CD14-positive monocyte (primary cell): Measurements from ENCODE around the gene SH2D1B. TPM values are rescaled to one million over a fixed set of nuclear protein-coding genes. Genes with fewer than 3 reads are reported as not detected.

Experiments
- DNase-seq, 3 donors: peaks; one replicate each; pipeline ENCODE4 v3.0.0-alpha.2; 2011 to 2022
- H2AFZ ChIP-seq: 2 replicates; pipeline ENCODE4 v1.6.0; 2012; ENCODE audit warnings: mild to moderate bottlenecking, low read depth, low read length, inconsistent platforms; ENCODE audit not compliant: insufficient read depth, poor library complexity, severe bottlenecking
- H3K27ac ChIP-seq, 2 donors: 1 replicate in 1 of 2; 2 replicates in 1 of 2; pipeline ENCODE4 v1.5.1; 2012 to 2013; ENCODE audit warnings: low read length in 2 of 2, control low read depth in 1 of 2, inconsistent platforms in 1 of 2, low read depth in 1 of 2, mild to moderate bottlenecking in 1 of 2
- H3K27me3 ChIP-seq, 2 donors: one replicate each; pipeline versions ENCODE4 v1.6.0 to v1.6.1; 2011 to 2013; ENCODE audit warnings: low read length in 2 of 2; ENCODE audit not compliant: control insufficient read depth in 2 of 2, insufficient read depth in 2 of 2
- H3K36me3 ChIP-seq, 2 donors: replicated peaks in 1 of 2; 1 replicate in 1 of 2; 2 replicates in 1 of 2; pipeline versions ENCODE4 v1.5.1 to v1.6.1; 2012 to 2013; ENCODE audit warnings: low read length in 2 of 2, control low read depth in 1 of 2, inconsistent platforms in 1 of 2, mild to moderate bottlenecking in 1 of 2; ENCODE audit not compliant: insufficient read depth in 2 of 2, control insufficient read depth in 1 of 2
- H3K4me1 ChIP-seq, 2 donors: 1 replicate in 1 of 2; 2 replicates in 1 of 2; pipeline versions ENCODE4 v1.5.1 to v1.6.1; 2012 to 2013; ENCODE audit warnings: low read length in 2 of 2, control low read depth in 1 of 2, inconsistent platforms in 1 of 2, mild to moderate bottlenecking in 1 of 2, moderate library complexity in 1 of 2; ENCODE audit not compliant: insufficient read depth in 2 of 2, control insufficient read depth in 1 of 2
- H3K4me2 ChIP-seq: replicated peaks from 2 replicates; pipeline ENCODE3; 2012; ENCODE audit warnings: low read length, moderate library complexity, mild to moderate bottlenecking; ENCODE audit not compliant: poor library complexity, severe bottlenecking; ENCODE audit errors: extremely low read depth
- H3K4me3 ChIP-seq, 3 experiments: fragments of 200-600 bp in 1 of 3; sonication (generic) in 1 of 3; replicated peaks in 1 of 3; 1 replicate in 2 of 3; 2 replicates in 1 of 3; pipeline ENCODE4 v1.5.1; 2011 to 2013; ENCODE audit warnings: low read length in 3 of 3, mild to moderate bottlenecking in 3 of 3, control low read depth in 2 of 3, low read depth in 2 of 3, inconsistent platforms in 1 of 3, moderate library complexity in 1 of 3
- H3K79me2 ChIP-seq: 2 replicates; pipeline ENCODE4 v1.6.0; 2012; ENCODE audit warnings: mild to moderate bottlenecking, control low read depth, inconsistent platforms, low read length, moderate library complexity; ENCODE audit not compliant: insufficient read depth
- H3K9ac ChIP-seq: 2 replicates; pipeline ENCODE4 v1.6.0; 2017; ENCODE audit warnings: low read length, mild to moderate bottlenecking; ENCODE audit not compliant: insufficient read depth, poor library complexity, severe bottlenecking
- H3K9me3 ChIP-seq, 2 donors: replicated peaks in 1 of 2; 1 replicate in 1 of 2; 2 replicates in 1 of 2; pipeline versions ENCODE4 v1.5.1 to v1.6.1; 2012 to 2013; ENCODE audit warnings: low read length in 2 of 2, control low read depth in 1 of 2; ENCODE audit not compliant: control insufficient read depth in 1 of 2, insufficient read depth in 1 of 2
- H4K20me1 ChIP-seq: 2 replicates; pipeline ENCODE4 v1.6.0; 2012; ENCODE audit warnings: mild to moderate bottlenecking, low read length, control low read depth, moderate library complexity; ENCODE audit not compliant: insufficient read depth
- H3K27ac Mint-ChIP-seq, 7 donors: one replicate each; pipeline ENCODE4 v1.8.0; 2020; ENCODE audit warnings: mild to moderate bottlenecking in 7 of 7, mixed read lengths in 7 of 7, moderate library complexity in 6 of 7, inconsistent platforms in 2 of 7
- H3K27me3 Mint-ChIP-seq, 3 donors: one replicate each; pipeline ENCODE4 v1.8.0; 2021 to 2022; ENCODE audit warnings: low read depth in 3 of 3, mild to moderate bottlenecking in 3 of 3, mixed read lengths in 3 of 3, moderate library complexity in 3 of 3, inconsistent platforms in 1 of 3
- H3K36me3 Mint-ChIP-seq, 2 donors: one replicate each; pipeline ENCODE4 v1.8.0; 2020; ENCODE audit warnings: mixed read lengths in 2 of 2, inconsistent platforms in 1 of 2, mild to moderate bottlenecking in 1 of 2
- H3K4me1 Mint-ChIP-seq: one replicate; pipeline ENCODE4 v1.8.0; 2020; ENCODE audit warnings: mild to moderate bottlenecking, mixed read lengths
- H3K4me3 Mint-ChIP-seq, 2 donors: one replicate each; pipeline ENCODE4 v1.8.0; 2020; ENCODE audit warnings: mild to moderate bottlenecking in 2 of 2, mixed read lengths in 2 of 2, moderate library complexity in 1 of 2
- H3K9me3 Mint-ChIP-seq, 7 donors: one replicate each; pipeline ENCODE4 v1.8.0; 2020 to 2022; ENCODE audit warnings: mixed read lengths in 7 of 7, mild to moderate bottlenecking in 6 of 7, moderate library complexity in 6 of 7, inconsistent platforms in 2 of 7
- CTCF ChIP-seq: fragments of 200-600 bp; IDR thresholded peaks from one replicate; pipeline ENCODE4 v1.8.0; 2022; ENCODE audit warnings: antibody characterized with exemption, mild to moderate bottlenecking
- WGBS: methylation state at CpG from one replicate; pipeline ENCODE4 v1.1.5; 2013; ENCODE audit warnings: missing lambda C conversion rate; ENCODE audit not compliant: insufficient coverage; 5-methylcytosine and 5-hydroxymethylcytosine counted together
- intact Hi-C, 2 donors: fragments of 100-400 bp; cut with micrococcal nuclease; formaldehyde crosslinking; loops; one replicate each; pipeline versions ENCODE4 v1.15.0 to v1.15.1; 2023
- polyA plus RNA-seq, 3 donors: library from polyadenylated mRNA; depleted of rRNA in 1 of 3; unstranded in 2 of 3; stranded (reverse) in 1 of 3; fragments of 300-500 nt in 2 of 3; fragments of >200 nt in 1 of 3; fragmentation: Illumina TruSeq in 2 of 3; gene quantifications; 1 replicate in 2 of 3; 2 replicates in 1 of 3; pipeline ENCODE4 v1.2.3, GENCODE V29; 2012 to 2021

SH2D1B gene
- polyA plus RNA-seq, 3 donors, result 0.88 to 2.9 (median 1.7) TPM

GRCh38 chr1:162366149-162366548 lies 45.8 kb downstream of the SH2D1B start:
- intact Hi-C loops, result no loop called here
- H3K4me1 Mint-ChIP-seq, result peaks cover 4% of the 10 kb centered on the region
- Histone ChIP-seq H3K9me3 (no peaks in the 10 kb centered on the region), H3K9ac (no peak overlapping the region), H3K4me3 (no peak overlapping the region), H3K27ac (no peak overlapping the region), H3K36me3 (peaks cover 0 to 5% of the 10 kb centered on the region in 2 donors), H3K4me2 (no peak overlapping the region), H3K27me3 (no peaks in the 10 kb centered on the region), H4K20me1 (no peaks in the 10 kb centered on the region), H2AFZ (no peak overlapping the region), H3K4me1 (no peaks in the 10 kb centered on the region), H3K79me2 (no peaks in the 10 kb centered on the region)
- WGBS, result no CpG with 5 or more reads among the region's 4 CpGs
- no peak for DNase-seq
- no peak for TF ChIP-seq CTCF
- H3K36me3 Mint-ChIP-seq, result peaks cover 0 to 9% of the 10 kb centered on the region in 2 donors
- H3K27ac Mint-ChIP-seq, result no peak overlapping the region
- H3K4me3 Mint-ChIP-seq, result no peak overlapping the region
- peaks cover 0 to 3% (median 2%) of the 10 kb centered on the region in 3 donors for H3K27me3 Mint-ChIP-seq
- peaks cover 0 to 2% (median 0%) of the 10 kb centered on the region in 7 donors for H3K9me3 Mint-ChIP-seq

GRCh38 chr1:162365284-162366020 lies 46.5 kb downstream of the SH2D1B start:
- 97% methylated on average over 9 of the region's 10 CpGs for WGBS
- Histone ChIP-seq H3K4me3 (no peak overlapping the region), H3K36me3 (peaks cover 0 to 5% of the 10 kb centered on the region in 2 donors), H4K20me1 (no peaks in the 10 kb centered on the region), H3K4me2 (no peak overlapping the region), H3K27me3 (no peaks in the 10 kb centered on the region), H3K27ac (no peak overlapping the region), H3K79me2 (no peaks in the 10 kb centered on the region), H2AFZ (no peak overlapping the region), H3K4me1 (no peaks in the 10 kb centered on the region), H3K9me3 (no peaks in the 10 kb centered on the region), H3K9ac (no peak overlapping the region)
- H3K9me3 Mint-ChIP-seq, result peaks cover 0 to 2% (median 0%) of the 10 kb centered on the region in 7 donors
- H3K4me3 Mint-ChIP-seq, result no peak overlapping the region
- intact Hi-C loops, result no loop called here
- peaks cover 4% of the 10 kb centered on the region for H3K4me1 Mint-ChIP-seq
- H3K27ac Mint-ChIP-seq, result peak overlapping the region in 1 of 7 donors; percentile 73
- peaks cover 0 to 9% of the 10 kb centered on the region in 2 donors for H3K36me3 Mint-ChIP-seq
- peaks cover 0 to 5% (median 2%) of the 10 kb centered on the region in 3 donors for H3K27me3 Mint-ChIP-seq
- no peak for TF ChIP-seq CTCF
- no peak for DNase-seq
